ENCODE results near the gene FLYWCH2. TPM values are rescaled to one million over a fixed set of nuclear protein-coding genes. Genes with fewer than 3 reads are reported as not detected.

Gene FLYWCH2
- total and polyA plus RNA-seq, 12 donors, result 18.1 to 65.7 (median 22.3) TPM

GRCh38 chr16:2852003-2852730 is 30.8 kb upstream of the FLYWCH2 start:
- intact Hi-C loops (cut with DNase I), result no loop called here
- WGBS, 2 donors, result 88 to 91% methylated on average over 16 of the region's 16 CpGs
- Histone ChIP-seq H3K4me1 (no peaks in the 10 kb centered on the region), H3K9me3 (peaks cover 0 to 18% (median 0%) of the 10 kb centered on the region in 11 donors), H3K36me3 (no peaks in the 10 kb centered on the region), H3K27me3 (peaks cover 0 to 64% (median 43%) of the 10 kb centered on the region in 7 donors), H3K27ac (no peak overlapping the region), H3K4me3 (no peak overlapping the region)
- TF ChIP-seq, protein P1, sequence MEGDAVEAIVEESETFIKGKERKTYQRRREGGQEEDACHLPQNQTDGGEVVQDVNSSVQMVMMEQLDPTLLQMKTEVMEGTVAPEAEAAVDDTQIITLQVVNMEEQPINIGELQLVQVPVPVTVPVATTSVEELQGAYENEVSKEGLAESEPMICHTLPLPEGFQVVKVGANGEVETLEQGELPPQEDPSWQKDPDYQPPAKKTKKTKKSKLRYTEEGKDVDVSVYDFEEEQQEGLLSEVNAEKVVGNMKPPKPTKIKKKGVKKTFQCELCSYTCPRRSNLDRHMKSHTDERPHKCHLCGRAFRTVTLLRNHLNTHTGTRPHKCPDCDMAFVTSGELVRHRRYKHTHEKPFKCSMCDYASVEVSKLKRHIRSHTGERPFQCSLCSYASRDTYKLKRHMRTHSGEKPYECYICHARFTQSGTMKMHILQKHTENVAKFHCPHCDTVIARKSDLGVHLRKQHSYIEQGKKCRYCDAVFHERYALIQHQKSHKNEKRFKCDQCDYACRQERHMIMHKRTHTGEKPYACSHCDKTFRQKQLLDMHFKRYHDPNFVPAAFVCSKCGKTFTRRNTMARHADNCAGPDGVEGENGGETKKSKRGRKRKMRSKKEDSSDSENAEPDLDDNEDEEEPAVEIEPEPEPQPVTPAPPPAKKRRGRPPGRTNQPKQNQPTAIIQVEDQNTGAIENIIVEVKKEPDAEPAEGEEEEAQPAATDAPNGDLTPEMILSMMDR (IDR thresholded peaks at IDR 0.05), result no peak
- no peak for DNase-seq
- no peak for ATAC-seq

GRCh38 chr16:2852731-2853507 is 30.1 kb upstream of the FLYWCH2 start:
- no peaks in the 10 kb centered on the region for H3K36me3 ChIP-seq
- H3K4me3 ChIP-seq, result no peak overlapping the region
- intact Hi-C loops (cut with DNase I), result no loop called here
- ATAC-seq (no peak), DNase-seq (no peak)
- no peak overlapping the region for H3K27ac ChIP-seq
- WGBS, 2 donors, result 35 to 43% methylated on average over 46 to 56 of the region's 56 CpGs
- H3K27me3 ChIP-seq, result peaks cover 1 to 66% (median 51%) of the 10 kb centered on the region in 7 donors
- TF ChIP-seq, protein P1 (IDR thresholded peaks at IDR 0.05), result no peak
- H3K9me3 ChIP-seq, result peaks cover 0 to 18% (median 0%) of the 10 kb centered on the region in 11 donors
- peaks cover 0 to 6% (median 0%) of the 10 kb centered on the region in 9 donors for H3K4me1 ChIP-seq

DNA sequence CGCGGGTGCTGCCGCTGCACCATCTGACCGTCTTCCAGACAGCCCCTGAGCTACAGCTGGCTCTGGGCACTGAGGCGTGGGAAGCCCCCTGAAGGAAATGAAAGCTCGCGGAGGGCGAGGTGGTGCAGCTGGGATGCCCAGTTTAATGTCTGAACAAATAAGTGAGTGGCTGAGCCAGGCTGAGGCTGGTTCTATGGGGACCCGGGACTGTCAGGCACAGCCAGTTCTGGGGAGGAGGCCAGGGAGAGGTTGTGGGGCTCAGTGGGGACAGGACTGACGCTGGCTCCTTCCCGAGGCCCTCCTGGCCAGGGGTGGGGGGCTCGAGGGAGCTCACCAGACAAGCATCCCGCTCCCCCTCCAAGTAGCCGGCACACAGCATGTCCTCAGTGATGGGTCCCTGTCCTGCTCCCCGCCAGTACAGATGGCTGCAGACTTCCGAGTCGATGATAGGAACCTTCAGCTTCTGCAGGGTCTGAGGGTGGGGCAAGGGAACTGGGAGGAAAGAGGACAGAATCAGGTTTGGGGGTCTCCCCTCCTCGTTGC is 29.4 kb upstream of the FLYWCH2 start:
- intact Hi-C loops (cut with DNase I), result no loop called here
- H3K36me3 ChIP-seq, result no peaks in the 10 kb centered on the region
- TF ChIP-seq, protein P1 (IDR thresholded peaks at IDR 0.05), result no peak
- no peak overlapping the region for H3K4me3 ChIP-seq
- H3K9me3 ChIP-seq, result peaks cover 0 to 14% (median 0%) of the 10 kb centered on the region in 11 donors
- WGBS, 2 donors, result 71 to 76% methylated on average over 18 of the region's 18 CpGs
- no peak overlapping the region for H3K27ac ChIP-seq
- H3K4me1 ChIP-seq, result peaks cover 0 to 9% (median 0%) of the 10 kb centered on the region in 9 donors
- peaks cover 7 to 68% (median 52%) of the 10 kb centered on the region in 7 donors for H3K27me3 ChIP-seq
- DNase-seq (no peak), ATAC-seq (no peak)

- H3K4me3 ChIP-seq, result no peak overlapping the region
- no peak overlapping the region for H3K27ac ChIP-seq
- no peak for ATAC-seq
- H3K36me3 ChIP-seq, result no peaks in the 10 kb centered on the region
- intact Hi-C loops (cut with DNase I), result no loop called here
- no peak for DNase-seq
- H3K27me3 ChIP-seq, result peaks cover 7 to 68% (median 50%) of the 10 kb centered on the region in 7 donors
- WGBS, 2 donors, result 61 to 65% methylated on average over 5 of the region's 5 CpGs
- H3K9me3 ChIP-seq, result peaks cover 0 to 14% (median 0%) of the 10 kb centered on the region in 11 donors
- peaks cover 0 to 9% (median 0%) of the 10 kb centered on the region in 9 donors for H3K4me1 ChIP-seq
- TF ChIP-seq, protein P1 (IDR thresholded peaks at IDR 0.05), result peak in 5 of 9 donors; percentile 17 to 37 (median 19)
Observed at GRCh38 chr16:2854700-2855309, 28.2 kb upstream of the FLYWCH2 start.
